ENCODE results near the gene TACC3. TPM values are rescaled to one million over a fixed set of nuclear protein-coding genes. Genes with fewer than 3 reads are reported as not detected.

TACC3 gene
- total RNA-seq, 4 donors from 2014 or later, result 5.9 to 175 (median 23.1) TPM

DNA sequence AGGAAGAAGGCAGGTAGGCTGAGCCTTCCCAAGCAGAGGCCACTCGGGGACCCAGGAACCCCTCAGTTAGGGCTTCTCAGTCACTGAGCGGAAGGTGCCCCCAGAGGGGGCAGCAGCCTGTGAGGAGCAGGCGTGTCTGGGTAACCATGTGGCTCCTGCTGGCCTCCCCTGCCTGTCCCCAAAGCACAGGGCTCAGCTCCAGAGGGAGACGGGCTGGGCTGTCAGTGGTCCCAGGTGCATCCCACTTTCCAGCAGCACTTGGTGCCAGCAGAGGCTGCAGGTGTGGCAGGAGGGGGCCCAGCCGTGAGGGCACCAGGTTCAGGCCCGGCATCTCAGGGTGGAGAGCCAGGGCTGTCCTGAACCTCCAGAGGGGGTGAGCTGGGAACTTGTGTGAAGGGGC lies 22.7 kb downstream of the TACC3 start:
- intact Hi-C loops (cut with DNase I; ENCODE audit: low total_unique reads) (no loop called here), in situ Hi-C loops (cut with MboI; ENCODE audit: low pct_ligation_motif_present in 1 of 4, low pct_unique_long_range_greater_than_20kb in 1 of 4, low sequenced_read_pairs in 3 of 4) (loop anchor here in 1 of 4 donors (10.0 kb wide), 2 partner anchors 71 to 161 kb away; no protein-coding TSS in a partner anchor)
- Histone ChIP-seq H3K27ac (no peak overlapping the region), H3K36me3 (peaks cover 0 to 4% (median 0%) of the 10 kb centered on the region in 4 donors), H3K27me3 (peaks cover 5% of the 10 kb centered on the region), H3K9me3 (no peaks in the 10 kb centered on the region), H3K4me3 (no peak overlapping the region), H3K4me1 (peaks cover 0 to 5% (median 2%) of the 10 kb centered on the region in 4 donors)
- 85 to 100% methylated on average over 1 to 6 of the region's 6 CpGs for WGBS, 2 donors (ENCODE audit: low coverage in 1 of 2)
- TF ChIP-seq POLR2A (IDR thresholded peaks at IDR 0.05) (no peak), CTCF (IDR thresholded peaks at IDR 0.05) (no peak)
- DNase-seq, result no peak

- Histone ChIP-seq H3K36me3 (peaks cover 0 to 4% (median 0%) of the 10 kb centered on the region in 4 donors), H3K9me3 (no peaks in the 10 kb centered on the region), H3K27ac (no peak overlapping the region), H3K27me3 (peaks cover 5% of the 10 kb centered on the region), H3K4me1 (peaks cover 0 to 5% (median 2%) of the 10 kb centered on the region in 4 donors), H3K4me3 (no peak overlapping the region)
- WGBS, 2 donors (ENCODE audit: low coverage in 1 of 2), result 84% methylated on average over 14 of the region's 14 CpGs; no CpG with 5 or more reads in 1 of the 2 donors
- in situ Hi-C loops (cut with MboI; ENCODE audit: low pct_ligation_motif_present in 1 of 4, low pct_unique_long_range_greater_than_20kb in 1 of 4, low sequenced_read_pairs in 3 of 4) (loop anchor here in 1 of 4 donors (10.0 kb wide), 2 partner anchors 70 to 160 kb away; no protein-coding TSS in a partner anchor), intact Hi-C loops (cut with DNase I; ENCODE audit: low total_unique reads) (no loop called here)
- TF ChIP-seq POLR2AphosphoS5 (IDR thresholded peaks at IDR 0.05) (no peak), EP300 (IDR thresholded peaks at IDR 0.05; ENCODE audit: low read depth) (no peak), CTCF (IDR thresholded peaks at IDR 0.05) (no peak), POLR2A (IDR thresholded peaks at IDR 0.05) (no peak)
- DNase-seq, result no peak
Measured at GRCh38 chr4:1744552-1744951, 23.2 kb downstream of the TACC3 start.

DNA sequence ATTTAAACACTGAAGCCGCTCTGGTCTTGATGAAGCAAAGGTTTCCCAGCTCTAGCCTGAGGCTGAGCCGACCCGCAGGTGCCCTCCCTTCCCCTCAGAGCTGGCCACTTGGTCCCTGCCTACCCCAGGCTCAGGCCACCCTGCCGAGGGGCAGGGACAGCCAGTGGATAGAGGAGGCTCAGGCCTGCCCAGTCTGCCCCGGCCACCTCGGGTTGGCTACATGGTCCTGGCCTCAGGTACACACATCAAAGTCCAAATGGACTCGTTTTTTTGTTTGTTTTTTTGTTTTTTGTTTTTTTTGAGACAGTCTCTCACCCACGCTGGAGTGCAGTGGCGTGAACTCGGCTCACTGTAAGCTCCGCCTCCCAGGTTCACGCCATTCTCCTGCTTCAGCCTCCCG lies 23.8 kb downstream of the TACC3 start:
- Histone ChIP-seq H3K4me3 (no peak overlapping the region), H3K27me3 (peaks cover 5% of the 10 kb centered on the region), H3K9me3 (no peaks in the 10 kb centered on the region), H3K36me3 (peaks cover 0 to 4% (median 0%) of the 10 kb centered on the region in 4 donors), H3K27ac (no peak overlapping the region), H3K4me1 (peaks cover 0 to 5% (median 2%) of the 10 kb centered on the region in 4 donors)
- TF ChIP-seq POLR2A (IDR thresholded peaks at IDR 0.05) (no peak), POLR2AphosphoS5 (IDR thresholded peaks at IDR 0.05) (no peak), CTCF (IDR thresholded peaks at IDR 0.05) (no peak), EP300 (IDR thresholded peaks at IDR 0.05; ENCODE audit: low read depth) (no peak)
- in situ Hi-C loops (cut with MboI; ENCODE audit: low pct_ligation_motif_present in 1 of 4, low pct_unique_long_range_greater_than_20kb in 1 of 4, low sequenced_read_pairs in 3 of 4), result loop anchor here in 1 of 4 donors (10.0 kb wide), 2 partner anchors 70 to 160 kb away; no protein-coding TSS in a partner anchor
- intact Hi-C loops (cut with DNase I; ENCODE audit: low total_unique reads), result loop anchor here (5.0 kb wide), 2 partner anchors 67 to 152 kb away; no protein-coding TSS in a partner anchor
- no peak for DNase-seq
- 83 to 87% methylated on average over 7 to 13 of the region's 13 CpGs for WGBS, 2 donors (ENCODE audit: low coverage in 1 of 2)

DNA sequence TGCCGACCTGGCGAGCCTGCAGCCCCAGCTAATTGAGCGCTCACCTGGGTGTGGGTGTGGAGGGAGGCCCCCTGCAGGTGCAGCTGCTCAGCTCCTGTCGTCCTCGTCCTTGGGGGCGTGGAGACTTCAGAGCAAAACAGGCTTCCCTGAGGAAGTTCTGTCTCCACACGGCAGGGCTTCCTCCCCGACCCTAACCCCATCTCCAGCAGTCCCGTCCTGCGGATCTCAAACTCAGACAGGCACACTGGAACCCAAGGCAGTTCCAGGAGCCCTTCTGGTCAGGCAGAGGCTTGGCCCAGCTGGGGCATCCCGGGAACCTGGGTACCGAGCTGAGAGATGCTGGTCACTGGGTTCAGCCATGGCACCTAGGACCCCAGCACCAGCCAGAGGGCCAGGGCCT lies 24.4 kb downstream of the TACC3 start:
- TF ChIP-seq POLR2AphosphoS5 (IDR thresholded peaks at IDR 0.05), result no peak
- no peak for TF ChIP-seq CTCF (IDR thresholded peaks at IDR 0.05)
- TF ChIP-seq EP300 (IDR thresholded peaks at IDR 0.05; ENCODE audit: low read depth), result no peak
- TF ChIP-seq POLR2A (IDR thresholded peaks at IDR 0.05), result no peak
- Histone ChIP-seq H3K4me3 (no peak overlapping the region), H3K9me3 (no peaks in the 10 kb centered on the region), H3K27ac (no peak overlapping the region), H3K4me1 (peaks cover 0 to 5% (median 2%) of the 10 kb centered on the region in 4 donors), H3K36me3 (peaks cover 0 to 4% (median 0%) of the 10 kb centered on the region in 4 donors), H3K27me3 (peaks cover 5% of the 10 kb centered on the region)
- in situ Hi-C loops (cut with MboI; ENCODE audit: low pct_ligation_motif_present in 1 of 4, low pct_unique_long_range_greater_than_20kb in 1 of 4, low sequenced_read_pairs in 3 of 4), result loop anchor here in 1 of 4 donors (10.0 kb wide), 2 partner anchors 69 to 159 kb away; no protein-coding TSS in a partner anchor
- WGBS, 2 donors (ENCODE audit: low coverage in 1 of 2), result 68% methylated on average over 12 of the region's 12 CpGs; no CpG with 5 or more reads in 1 of the 2 donors
- DNase-seq, result no peak
- intact Hi-C loops (cut with DNase I; ENCODE audit: low total_unique reads), result loop anchor here (5.0 kb wide), 2 partner anchors 67 to 152 kb away; no protein-coding TSS in a partner anchor
